IMR-90 (cell line): Measurements from ENCODE around the gene DOCK2. TPM values are rescaled to one million over a fixed set of nuclear protein-coding genes. Genes with fewer than 3 reads are reported as not detected.

Source experiments
- ATAC-seq: fragments of 200-7000 bp; cut with Tn5 transposase; 2 replicates; pipeline ENCODE4 v1.9.1; 2020; ENCODE audit warnings: low read depth, mild to moderate bottlenecking, moderate library complexity
- BruUV-seq: library from RNA; stranded (reverse); fragments of 400-500 nt; replicated peaks from 2 replicates; lab custom pipeline; 2021; lab: Mats Ljungman, UMichigan
- CTCF ChIA-PET: fragments of 300-600 bp; formaldehyde crosslinking; extraction: SDS; loops from one replicate; lab custom pipeline; 2021; ENCODE audit warnings: antibody characterized with exemption; lab: Yijun Ruan, JAX
- POLR2A ChIA-PET: fragments of 300-600 bp; sonication (Branson Sonifier 250); formaldehyde crosslinking; loops from one replicate; lab custom pipeline; 2022; ENCODE audit warnings: antibody characterized with exemption; ENCODE audit not compliant: unreplicated experiment; lab: Charles Lee
- DNase-seq: peaks from one replicate; pipeline ENCODE4 v3.0.0; 2013
- H2AFZ ChIP-seq: replicated peaks from 2 replicates; pipeline ENCODE3; 2013; ENCODE audit warnings: low read length, mild to moderate bottlenecking; ENCODE audit not compliant: poor library complexity
- H2AK5ac ChIP-seq: 2 replicates; pipeline ENCODE4 v1.6.1; 2013; ENCODE audit warnings: low read depth, low read length, inconsistent platforms
- H2AK9ac ChIP-seq: replicated peaks from 2 replicates; pipeline ENCODE3; 2013; ENCODE audit warnings: mild to moderate bottlenecking, low read depth, low read length, moderate library complexity; ENCODE audit not compliant: poor library complexity
- H2BK120ac ChIP-seq: 2 replicates; pipeline ENCODE4 v1.6.1; 2013; ENCODE audit warnings: low read depth, low read length, inconsistent platforms
- H2BK15ac ChIP-seq: 3 replicates; pipeline ENCODE4 v1.6.1; 2013; ENCODE audit warnings: low read depth, low read length, inconsistent platforms
- H2BK20ac ChIP-seq: 2 replicates; pipeline ENCODE4 v1.6.1; 2013; ENCODE audit warnings: low read depth, mild to moderate bottlenecking, inconsistent platforms, low read length, moderate library complexity
- H2BK5ac ChIP-seq: 2 replicates; pipeline ENCODE4 v1.6.1; 2013; ENCODE audit warnings: mild to moderate bottlenecking, low read depth, low read length, inconsistent platforms; ENCODE audit not compliant: poor library complexity, severe bottlenecking
- H3K14ac ChIP-seq: replicated peaks from 2 replicates; pipeline ENCODE4 v1.6.1; 2013; ENCODE audit warnings: low read depth, low read length, inconsistent platforms
- H3K18ac ChIP-seq: 2 replicates; pipeline ENCODE4 v1.6.1; 2013; ENCODE audit warnings: low read depth, low read length, control low read depth
- H3K23ac ChIP-seq: 2 replicates; pipeline ENCODE4 v1.6.1; 2013; ENCODE audit warnings: low read depth, low read length, inconsistent platforms
- H3K27ac ChIP-seq: 2 replicates; pipeline ENCODE4 v1.5.1; 2013; ENCODE audit warnings: mild to moderate bottlenecking, control low read depth, low read length; ENCODE audit not compliant: insufficient read depth
- H3K27me3 ChIP-seq: 2 replicates; pipeline ENCODE4 v1.6.1; 2013; ENCODE audit warnings: low read length; ENCODE audit not compliant: control insufficient read depth, insufficient read depth
- H3K36me3 ChIP-seq: 2 replicates; pipeline ENCODE4 v1.6.1; 2013; ENCODE audit warnings: low read length, mixed read lengths; ENCODE audit not compliant: control insufficient read depth, insufficient read depth
- H3K4ac ChIP-seq: 2 replicates; pipeline ENCODE4 v1.6.1; 2013; ENCODE audit warnings: low read depth, low read length, inconsistent platforms
- H3K4me1 ChIP-seq: 2 replicates; pipeline ENCODE4 v1.6.1; 2013; ENCODE audit warnings: low read length, mixed read lengths; ENCODE audit not compliant: control insufficient read depth, insufficient read depth
- H3K4me2 ChIP-seq: 2 replicates; pipeline ENCODE4 v1.6.1; 2013; ENCODE audit warnings: low read depth, mild to moderate bottlenecking, control low read depth, low read length, moderate library complexity
- H3K4me3 ChIP-seq: 2 replicates; pipeline ENCODE4 v1.5.1; 2013; ENCODE audit warnings: low read depth, mild to moderate bottlenecking, control low read depth, low read length, moderate library complexity; ENCODE audit not compliant: insufficient read depth
- H3K56ac ChIP-seq: 2 replicates; pipeline ENCODE4 v1.6.1; 2013; ENCODE audit warnings: low read length, inconsistent platforms; ENCODE audit not compliant: insufficient read depth; ENCODE audit errors: extremely low read depth
- H3K79me1 ChIP-seq, 2 experiments: 2 replicates each; pipeline ENCODE4 v1.6.1; 2013; ENCODE audit warnings: low read length in 2 of 2, inconsistent platforms in 1 of 2, low read depth in 1 of 2
- H3K9ac ChIP-seq: 2 replicates; pipeline ENCODE4 v1.6.1; 2013; ENCODE audit warnings: low read depth, low read length, control low read depth
- H3K9me1 ChIP-seq: 2 replicates; pipeline ENCODE4 v1.6.1; 2013; ENCODE audit warnings: low read length, inconsistent platforms; ENCODE audit not compliant: insufficient read depth
- H3K9me3 ChIP-seq: 2 replicates; pipeline ENCODE4 v1.6.1; 2013; ENCODE audit warnings: low read length; ENCODE audit not compliant: control insufficient read depth, insufficient read depth
- H4K20me1 ChIP-seq: 2 replicates; pipeline ENCODE4 v1.6.1; 2013; ENCODE audit warnings: low read length, inconsistent platforms; ENCODE audit not compliant: insufficient read depth
- H4K5ac ChIP-seq: 2 replicates; pipeline ENCODE4 v1.6.1; 2013; ENCODE audit warnings: mild to moderate bottlenecking, low read depth, low read length, control low read depth
- H4K8ac ChIP-seq, 2 experiments: 2 replicates each; pipeline ENCODE4 v1.6.1; 2013; ENCODE audit warnings: low read depth in 2 of 2, low read length in 2 of 2, control low read depth in 1 of 2, inconsistent platforms in 1 of 2
- H4K91ac ChIP-seq: 2 replicates; pipeline ENCODE4 v1.6.1; 2013; ENCODE audit warnings: low read depth, low read length, inconsistent platforms; ENCODE audit not compliant: insufficient read depth
- BHLHE40 ChIP-seq: fragments of 150-350 bp; IDR thresholded peaks from 2 replicates; pipeline ENCODE4 v1.6.1; 2016; ENCODE audit warnings: mild to moderate bottlenecking, low read depth, low read length
- WGBS, 2 experiments: methylation state at CpG; one replicate each; pipeline versions ENCODE4 v1.1.5 to v1.1.7; 2013; ENCODE audit warnings: missing lambda C conversion rate in 2 of 2; ENCODE audit not compliant: insufficient read length in 1 of 2; ENCODE audit errors: extremely low coverage in 2 of 2; 5-methylcytosine and 5-hydroxymethylcytosine counted together
- dilution Hi-C: fragments of 300-500 bp; cut with HindIII; formaldehyde crosslinking; loops from one replicate; pipeline ENCODE4 v1.14.3; 2018; ENCODE audit warnings: low sequenced_read_pairs; ENCODE audit not compliant: unreplicated experiment
- in situ Hi-C: fragments of 300-500 bp; cut with MboI; formaldehyde crosslinking; loops from 3 replicates; pipeline ENCODE4 v1.14.3; 2019; ENCODE audit warnings: low sequenced_read_pairs, inconsistent platforms, mixed read lengths
- intact Hi-C: fragments of 100-400 bp; cut with micrococcal nuclease; formaldehyde crosslinking; loops from 2 replicates; pipeline ENCODE4 v1.10.0; 2022
- polyA plus RNA-seq, 3 experiments: library from polyadenylated mRNA; depleted of rRNA; stranded (reverse); fragments of >200 nt; gene quantifications; 2 replicates each; pipeline ENCODE4 v1.2.3, GENCODE V29; 2012; ENCODE audit warnings: low replicate concordance in 1 of 3
- total RNA-seq: library from RNA; depleted of rRNA; stranded (reverse); fragments of >200 nt; gene quantifications from 2 replicates; pipeline ENCODE4 v1.2.3, GENCODE V29; 2012

The DOCK2 gene
- total and polyA plus RNA-seq, 2 of the 4 experiments (the other 2 are of a cell fraction) = 0.72 to 3.0 TPM

DNA sequence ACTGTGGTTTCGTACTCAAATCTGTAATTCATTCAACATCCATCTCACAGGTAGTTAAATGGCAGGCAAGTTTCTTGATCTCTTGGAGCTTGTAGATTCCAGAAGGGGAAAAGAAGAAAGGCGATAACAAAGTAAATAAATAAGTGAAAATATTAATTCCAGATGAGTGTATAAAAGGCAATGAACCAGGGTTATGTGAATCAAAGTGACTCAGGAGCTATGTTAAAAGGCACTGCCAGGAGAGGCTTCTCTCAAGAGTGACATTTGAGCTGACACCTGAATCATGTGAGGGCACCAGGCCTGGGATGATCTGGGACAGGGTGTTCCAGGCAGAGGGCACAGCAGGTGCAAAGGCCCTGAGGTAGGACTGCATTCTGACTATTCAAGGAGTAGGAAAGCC is 45.0 kb downstream of the DOCK2 start:
- Histone ChIP-seq H2AK5ac (no peak overlapping the region), H4K20me1 (no peaks in the 10 kb centered on the region), H3K14ac (no peak overlapping the region), H3K4me2 (no peak overlapping the region), H3K4me1 (no peaks in the 10 kb centered on the region), H4K91ac (no peak overlapping the region), H3K9me1 (no peaks in the 10 kb centered on the region), H2AFZ (no peak overlapping the region), H4K8ac (no peak overlapping the region), H3K27me3 (no peaks in the 10 kb centered on the region), H2BK15ac (no peak overlapping the region), H3K36me3 (no peaks in the 10 kb centered on the region), H2BK20ac (no peak overlapping the region), H3K9ac (no peak overlapping the region), H3K27ac (no peak overlapping the region), H2AK9ac (no peak overlapping the region), H3K4ac (no peak overlapping the region), H3K18ac (no peak overlapping the region), H3K56ac (no peak overlapping the region), H3K79me1 (no peaks in the 10 kb centered on the region), H3K9me3 (no peaks in the 10 kb centered on the region), H3K23ac (no peak overlapping the region), H4K5ac (no peak overlapping the region), H3K4me3 (no peak overlapping the region), H2BK120ac (no peak overlapping the region), H2BK5ac (no peak overlapping the region)
- CTCF ChIA-PET = interaction anchor here (1.2 kb wide), 1 partner anchor 299 kb away, joined by 4 read pairs; the partner anchor contains the start of gene INSYN2B
- DNase-seq = no peak
- intact Hi-C loops (no loop called here), dilution Hi-C loops (no loop called here), in situ Hi-C loops (no loop called here)
- BruUV-seq = no TSS peak
- TF ChIP-seq BHLHE40 = no peak
- WGBS, 2 experiments = no CpG with 5 or more reads among the region's 2 CpGs
- POLR2A ChIA-PET = no interaction called here
- ATAC-seq = no peak
